Left ventricle myocardium superior (tissue), 1 donor: Measurements from ENCODE around the gene ST3GAL4. TPM values are rescaled to one million over a fixed set of nuclear protein-coding genes. Genes with fewer than 3 reads are reported as not detected.

Source experiments
- ATAC-seq: fragments of 200-7000 bp; cut with Tn5 transposase; one replicate; pipeline ENCODE4 v1.9.1; 2020; ENCODE audit warnings: mild to moderate bottlenecking, moderate library complexity
- DNase-seq: peaks from one replicate; pipeline ENCODE4 v3.0.0-alpha.2; 2020
- intact Hi-C: fragments of 100-400 bp; cut with micrococcal nuclease; formaldehyde crosslinking; loops from one replicate; pipeline ENCODE4 v1.11.0; 2022
- total RNA-seq: library from RNA; stranded (reverse); fragmentation: NEBNext Ultra II Directional; extraction: Animal tissue kit (Norgen Biotek cat#: 25700); gene quantifications from one replicate; pipeline ENCODE4 v1.2.1, GENCODE V29; 2021
- donor health status: DM: no; HTN: yes; CAD: no; lungs with severe emphysema.

The ST3GAL4 gene
- total RNA-seq, 1 donor from 2014 or later: 45.4 TPM

- intact Hi-C loops: loop anchor here (10.0 kb wide), 1 partner anchor 116 kb away; no protein-coding TSS in a partner anchor
- DNase-seq: no peak
- ATAC-seq: no peak
These were observed 75.3 kb downstream of the ST3GAL4 start for GRCh38 chr11:126430581-126431335.

- DNase-seq: peak; percentile 77
These were observed 76.0 kb downstream of the ST3GAL4 start for GRCh38 chr11:126431401-126432064.

GRCh38 chr11:126432065-126432461 is 76.6 kb downstream of the ST3GAL4 start:
- ATAC-seq: peak; percentile 1
- intact Hi-C loops: loop anchor here (10.0 kb wide), 1 partner anchor 117 kb away; no protein-coding TSS in a partner anchor
- DNase-seq: no peak

More at GRCh38 chr11:126431401-126432064, 76.0 kb downstream of the ST3GAL4 start:
- intact Hi-C loops: loop anchor here (10.0 kb wide), 1 partner anchor 117 kb away; no protein-coding TSS in a partner anchor
- ATAC-seq: peak; percentile 73

- peak; percentile 58 for DNase-seq
- peak; percentile 16 for ATAC-seq
These were observed 77.0 kb downstream of the ST3GAL4 start for GRCh38 chr11:126432525-126432924.

GRCh38 chr11:126433244-126433846 is 77.9 kb downstream of the ST3GAL4 start:
- DNase-seq (peak; percentile 18), ATAC-seq (no peak)
- intact Hi-C loops: loop anchor here (10.0 kb wide), 1 partner anchor 119 kb away; no protein-coding TSS in a partner anchor

More at GRCh38 chr11:126432525-126432924, 77.0 kb downstream of the ST3GAL4 start:
- intact Hi-C loops: loop anchor here (10.0 kb wide), 1 partner anchor 118 kb away; no protein-coding TSS in a partner anchor

GRCh38 chr11:126433989-126434949 is 78.8 kb downstream of the ST3GAL4 start:
- ATAC-seq (no peak), DNase-seq (peak; percentile 31)
- intact Hi-C loops: loop anchor here (10.0 kb wide), 1 partner anchor 119 kb away; no protein-coding TSS in a partner anchor

- no peak for ATAC-seq
- intact Hi-C loops: loop anchor here (10.0 kb wide), 1 partner anchor 120 kb away; no protein-coding TSS in a partner anchor
- DNase-seq: peak; percentile 22
These were observed 79.5 kb downstream of the ST3GAL4 start for GRCh38 chr11:126434950-126435335.

GRCh38 chr11:126436209-126436755 is 80.8 kb downstream of the ST3GAL4 start:
- ATAC-seq (peak; percentile 49), DNase-seq (peak; percentile 58)
- intact Hi-C loops: loop anchor here (10.0 kb wide), 1 partner anchor 121 kb away; no protein-coding TSS in a partner anchor

GRCh38 chr11:126437731-126438130 is 82.2 kb downstream of the ST3GAL4 start:
- ATAC-seq (no peak), DNase-seq (no peak)
- intact Hi-C loops: loop anchor here (10.0 kb wide), 1 partner anchor 123 kb away; no protein-coding TSS in a partner anchor

GRCh38 chr11:126438272-126438671 is 82.8 kb downstream of the ST3GAL4 start:
- DNase-seq (peak; percentile 76), ATAC-seq (peak; percentile 78)
- intact Hi-C loops: loop anchor here (10.0 kb wide), 1 partner anchor 123 kb away; no protein-coding TSS in a partner anchor

GRCh38 chr11:126438691-126439090 is 83.2 kb downstream of the ST3GAL4 start:
- peak; percentile 38 for ATAC-seq
- intact Hi-C loops: loop anchor here (10.0 kb wide), 1 partner anchor 124 kb away; no protein-coding TSS in a partner anchor
- DNase-seq: no peak

- intact Hi-C loops: loop anchor here (2.0 to 10.0 kb wide), 3 partner anchors 41 to 905 kb away; no protein-coding TSS in a partner anchor
- DNase-seq (no peak), ATAC-seq (no peak)
These were observed 84.8 kb downstream of the ST3GAL4 start for GRCh38 chr11:126440276-126440675.

GRCh38 chr11:126440792-126441514 is 85.5 kb downstream of the ST3GAL4 start:
- DNase-seq: peak; percentile 80
- ATAC-seq: peak; percentile 57
- intact Hi-C loops: loop anchor here (2.0 to 10.0 kb wide), 3 partner anchors 40 to 904 kb away; no protein-coding TSS in a partner anchor

GRCh38 chr11:126443120-126443519 is 87.6 kb downstream of the ST3GAL4 start:
- no peak for ATAC-seq
- intact Hi-C loops: loop anchor here (10.0 kb wide), 2 partner anchors 552 to 902 kb away; no protein-coding TSS in a partner anchor
- no peak for DNase-seq

- ATAC-seq (no peak), DNase-seq (no peak)
- intact Hi-C loops: loop anchor here (10.0 kb wide), 2 partner anchors 551 to 901 kb away; no protein-coding TSS in a partner anchor
These were observed 88.6 kb downstream of the ST3GAL4 start for GRCh38 chr11:126444072-126444471.

GRCh38 chr11:126446581-126446980 is 91.1 kb downstream of the ST3GAL4 start:
- ATAC-seq: no peak
- DNase-seq: no peak
- intact Hi-C loops: loop anchor here (10.0 kb wide), 2 partner anchors 548 to 898 kb away; no protein-coding TSS in a partner anchor

- intact Hi-C loops: no loop called here
- ATAC-seq (no peak), DNase-seq (no peak)
These were observed 94.7 kb downstream of the ST3GAL4 start for GRCh38 chr11:126450198-126450597.
